Prostate gland (tissue), 2 donors: ENCODE results near the gene NUDT2.
"Not testable (repeated sequence)": the region's sequence is repeated elsewhere in the genome, so short reads cannot be mapped to it uniquely, and the experiment has no call there.

Experiments used
- POLR2A ChIP-seq: fragments of 450-650 bp; IDR thresholded peaks from one replicate; pipeline ENCODE4 v1.6.1; 2016; ENCODE audit warnings: antibody characterized with exemption, mild to moderate bottlenecking
- POLR2AphosphoS5 ChIP-seq: sonication (generic); formaldehyde crosslinking; IDR thresholded peaks from one replicate; pipeline ENCODE4 v1.6.1; 2017; ENCODE audit warnings: antibody characterized with exemption
- TF ChIP-seq, protein P1 (sequence below), 4 experiments: fragments of 200-600 bp in 2 of 4; fragments of 450-650 bp in 2 of 4; sonication (generic) in 2 of 4; IDR thresholded peaks; 1 replicate in 3 of 4; 2 replicates in 1 of 4; pipeline ENCODE4 v1.5.1; 2016 to 2019; ENCODE audit warnings: antibody characterized with exemption in 4 of 4, mild to moderate bottlenecking in 2 of 4, moderate library complexity in 2 of 4

DNA sequence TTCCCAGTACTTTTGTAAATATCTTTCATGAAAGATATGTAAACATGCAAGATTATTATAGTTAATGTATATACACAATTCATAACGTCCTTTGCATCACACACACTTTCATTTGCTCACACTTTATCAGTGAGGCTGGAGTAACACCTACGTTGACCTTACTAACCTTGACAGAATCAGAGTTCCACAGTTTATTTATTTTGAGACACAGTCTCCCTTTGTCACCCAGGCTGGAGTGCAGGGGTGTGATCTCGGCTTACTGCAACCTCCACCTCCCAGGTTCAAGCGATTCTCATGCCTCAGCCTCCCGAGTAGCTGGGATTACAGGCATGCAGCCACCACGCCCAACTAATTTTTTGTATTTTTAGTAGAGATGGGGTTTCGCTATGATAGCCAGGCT, 28.3 kb upstream of the NUDT2 start:
- TF ChIP-seq, protein P1, sequence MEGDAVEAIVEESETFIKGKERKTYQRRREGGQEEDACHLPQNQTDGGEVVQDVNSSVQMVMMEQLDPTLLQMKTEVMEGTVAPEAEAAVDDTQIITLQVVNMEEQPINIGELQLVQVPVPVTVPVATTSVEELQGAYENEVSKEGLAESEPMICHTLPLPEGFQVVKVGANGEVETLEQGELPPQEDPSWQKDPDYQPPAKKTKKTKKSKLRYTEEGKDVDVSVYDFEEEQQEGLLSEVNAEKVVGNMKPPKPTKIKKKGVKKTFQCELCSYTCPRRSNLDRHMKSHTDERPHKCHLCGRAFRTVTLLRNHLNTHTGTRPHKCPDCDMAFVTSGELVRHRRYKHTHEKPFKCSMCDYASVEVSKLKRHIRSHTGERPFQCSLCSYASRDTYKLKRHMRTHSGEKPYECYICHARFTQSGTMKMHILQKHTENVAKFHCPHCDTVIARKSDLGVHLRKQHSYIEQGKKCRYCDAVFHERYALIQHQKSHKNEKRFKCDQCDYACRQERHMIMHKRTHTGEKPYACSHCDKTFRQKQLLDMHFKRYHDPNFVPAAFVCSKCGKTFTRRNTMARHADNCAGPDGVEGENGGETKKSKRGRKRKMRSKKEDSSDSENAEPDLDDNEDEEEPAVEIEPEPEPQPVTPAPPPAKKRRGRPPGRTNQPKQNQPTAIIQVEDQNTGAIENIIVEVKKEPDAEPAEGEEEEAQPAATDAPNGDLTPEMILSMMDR (IDR thresholded peaks at IDR 0.05) = not testable (repeated sequence)
- TF ChIP-seq POLR2A, POLR2AphosphoS5: not testable (repeated sequence)
